GM18867 (cell line): ENCODE data around the gene NRXN3.

Experiments
- ATAC-seq: cut with Tn5 transposase; IDR thresholded peaks from one replicate; pipeline ENCODE4 v1.9.1; 2021; ENCODE audit warnings: mild to moderate bottlenecking, moderate library complexity; ENCODE audit not compliant: unreplicated experiment

Gene NRXN3

GRCh38 chr14:79483477-79484388 is 1313.6 kb downstream of the NRXN3 start:
- no peak for ATAC-seq

- ATAC-seq = no peak
Observed at GRCh38 chr14:79487632-79488031, 1317.5 kb downstream of the NRXN3 start.

GRCh38 chr14:79491161-79491560 is 1321.0 kb downstream of the NRXN3 start:
- ATAC-seq = no peak

- ATAC-seq = no peak
Observed at GRCh38 chr14:79493081-79493645, 1323.0 kb downstream of the NRXN3 start.

GRCh38 chr14:79496701-79497100 is 1326.5 kb downstream of the NRXN3 start:
- no peak for ATAC-seq

GRCh38 chr14:79500489-79500888 is 1330.3 kb downstream of the NRXN3 start:
- ATAC-seq = no peak

- ATAC-seq = no peak
Observed at GRCh38 chr14:79502136-79502750, 1332.1 kb downstream of the NRXN3 start.

GRCh38 chr14:79502751-79503148 is 1332.6 kb downstream of the NRXN3 start:
- no peak for ATAC-seq

GRCh38 chr14:79510659-79511058 is 1340.5 kb downstream of the NRXN3 start:
- no peak for ATAC-seq

GRCh38 chr14:79511146-79511545 is 1341.0 kb downstream of the NRXN3 start:
- no peak for ATAC-seq

GRCh38 chr14:79513446-79513845 is 1343.3 kb downstream of the NRXN3 start:
- no peak for ATAC-seq

GRCh38 chr14:79514700-79515099 is 1344.5 kb downstream of the NRXN3 start:
- no peak for ATAC-seq

- no peak for ATAC-seq
Observed at GRCh38 chr14:79515158-79515557, 1345.0 kb downstream of the NRXN3 start.

- no peak for ATAC-seq
Observed at GRCh38 chr14:79516009-79516408, 1345.8 kb downstream of the NRXN3 start.

GRCh38 chr14:79525416-79525815 is 1355.2 kb downstream of the NRXN3 start:
- no peak for ATAC-seq

GRCh38 chr14:79528828-79529416 is 1358.7 kb downstream of the NRXN3 start:
- no peak for ATAC-seq

GRCh38 chr14:79530555-79530954 is 1360.4 kb downstream of the NRXN3 start:
- no peak for ATAC-seq

GRCh38 chr14:79534703-79535353 is 1364.7 kb downstream of the NRXN3 start:
- no peak for ATAC-seq

GRCh38 chr14:79540394-79540793 is 1370.2 kb downstream of the NRXN3 start:
- no peak for ATAC-seq

- no peak for ATAC-seq
Observed at GRCh38 chr14:79542121-79542520, 1371.9 kb downstream of the NRXN3 start.

GRCh38 chr14:79543348-79543747 is 1373.2 kb downstream of the NRXN3 start:
- no peak for ATAC-seq
